ENCODE data around the gene FAM53B.

DNA sequence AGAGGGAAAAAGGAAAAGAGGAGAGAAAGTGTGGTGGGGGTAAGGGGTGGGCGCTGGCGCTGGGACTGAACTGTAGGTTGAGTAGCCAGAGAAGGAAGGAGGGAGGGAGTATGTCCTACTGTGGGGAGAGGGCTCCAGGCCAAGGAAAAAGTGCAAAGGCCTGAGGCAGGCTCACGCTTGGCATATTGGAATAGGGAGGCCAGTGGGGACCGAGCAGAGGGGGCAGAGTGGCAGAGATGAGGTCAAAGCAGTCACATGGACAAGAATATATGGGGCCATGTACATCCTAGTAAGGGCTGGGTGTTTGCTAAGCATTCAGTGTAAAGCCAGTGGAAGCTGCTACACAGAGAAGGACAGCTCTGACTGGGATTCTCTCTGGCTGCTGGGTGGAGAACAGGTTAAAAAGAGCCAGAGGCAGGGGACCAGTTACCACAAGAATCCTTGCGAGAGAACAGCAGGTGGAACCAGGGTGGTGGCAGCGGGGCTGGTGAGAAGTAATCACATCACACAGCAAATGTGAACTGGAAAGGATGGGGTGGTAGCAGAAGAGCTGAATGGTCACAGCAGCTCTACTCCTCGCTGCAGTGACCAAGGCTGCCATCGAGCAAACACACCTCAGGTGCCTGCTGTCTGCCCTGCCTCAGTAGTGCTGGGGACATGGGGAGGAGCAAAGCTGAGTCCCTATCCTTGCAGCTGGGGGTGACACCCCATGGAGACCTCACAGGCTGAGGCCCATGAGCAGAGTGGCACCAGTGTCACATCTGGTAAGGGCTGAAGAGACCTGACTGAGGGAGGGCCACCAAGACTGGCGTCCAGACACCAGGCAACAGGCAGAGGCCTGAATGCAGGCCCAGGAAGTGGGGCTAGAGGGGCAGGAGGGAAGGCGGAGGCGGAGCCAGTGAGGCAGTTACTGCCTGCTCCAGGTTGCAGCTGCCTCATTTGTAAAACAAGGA lies 39.5 kb downstream of the FAM53B start:
- TF ChIP-seq, protein P1, sequence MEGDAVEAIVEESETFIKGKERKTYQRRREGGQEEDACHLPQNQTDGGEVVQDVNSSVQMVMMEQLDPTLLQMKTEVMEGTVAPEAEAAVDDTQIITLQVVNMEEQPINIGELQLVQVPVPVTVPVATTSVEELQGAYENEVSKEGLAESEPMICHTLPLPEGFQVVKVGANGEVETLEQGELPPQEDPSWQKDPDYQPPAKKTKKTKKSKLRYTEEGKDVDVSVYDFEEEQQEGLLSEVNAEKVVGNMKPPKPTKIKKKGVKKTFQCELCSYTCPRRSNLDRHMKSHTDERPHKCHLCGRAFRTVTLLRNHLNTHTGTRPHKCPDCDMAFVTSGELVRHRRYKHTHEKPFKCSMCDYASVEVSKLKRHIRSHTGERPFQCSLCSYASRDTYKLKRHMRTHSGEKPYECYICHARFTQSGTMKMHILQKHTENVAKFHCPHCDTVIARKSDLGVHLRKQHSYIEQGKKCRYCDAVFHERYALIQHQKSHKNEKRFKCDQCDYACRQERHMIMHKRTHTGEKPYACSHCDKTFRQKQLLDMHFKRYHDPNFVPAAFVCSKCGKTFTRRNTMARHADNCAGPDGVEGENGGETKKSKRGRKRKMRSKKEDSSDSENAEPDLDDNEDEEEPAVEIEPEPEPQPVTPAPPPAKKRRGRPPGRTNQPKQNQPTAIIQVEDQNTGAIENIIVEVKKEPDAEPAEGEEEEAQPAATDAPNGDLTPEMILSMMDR (IDR thresholded peaks at IDR 0.05; ENCODE audit: low read length), result no peak
- TF ChIP-seq EZH2 (optimal IDR thresholded peaks at IDR 0.05; ENCODE audit: low read depth, low read length), result no peak

All from MM.1S (cell line).